ENCODE data around the gene TSPAN18.

GRCh38 chr11:44699497-44700408 is 27.0 kb upstream of the TSPAN18 start:
- TF ChIP-seq, protein P1, sequence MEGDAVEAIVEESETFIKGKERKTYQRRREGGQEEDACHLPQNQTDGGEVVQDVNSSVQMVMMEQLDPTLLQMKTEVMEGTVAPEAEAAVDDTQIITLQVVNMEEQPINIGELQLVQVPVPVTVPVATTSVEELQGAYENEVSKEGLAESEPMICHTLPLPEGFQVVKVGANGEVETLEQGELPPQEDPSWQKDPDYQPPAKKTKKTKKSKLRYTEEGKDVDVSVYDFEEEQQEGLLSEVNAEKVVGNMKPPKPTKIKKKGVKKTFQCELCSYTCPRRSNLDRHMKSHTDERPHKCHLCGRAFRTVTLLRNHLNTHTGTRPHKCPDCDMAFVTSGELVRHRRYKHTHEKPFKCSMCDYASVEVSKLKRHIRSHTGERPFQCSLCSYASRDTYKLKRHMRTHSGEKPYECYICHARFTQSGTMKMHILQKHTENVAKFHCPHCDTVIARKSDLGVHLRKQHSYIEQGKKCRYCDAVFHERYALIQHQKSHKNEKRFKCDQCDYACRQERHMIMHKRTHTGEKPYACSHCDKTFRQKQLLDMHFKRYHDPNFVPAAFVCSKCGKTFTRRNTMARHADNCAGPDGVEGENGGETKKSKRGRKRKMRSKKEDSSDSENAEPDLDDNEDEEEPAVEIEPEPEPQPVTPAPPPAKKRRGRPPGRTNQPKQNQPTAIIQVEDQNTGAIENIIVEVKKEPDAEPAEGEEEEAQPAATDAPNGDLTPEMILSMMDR (conservative IDR thresholded peaks at IDR 0.05; ENCODE audit: low read depth, low read length) = no peak
- TF ChIP-seq EZH2 (IDR thresholded peaks at IDR 0.05; ENCODE audit: borderline replicate concordance, low read depth, low read length, poor library complexity, severe bottlenecking) = no peak

Data from A673 (cell line).